HCT116 (cell line): ENCODE results near the gene AADAT. TPM values are rescaled to one million over a fixed set of nuclear protein-coding genes. Genes with fewer than 3 reads are reported as not detected.

Experiments used
- ATAC-seq: fragments of 200-7000 bp; cut with Tn5 transposase; 2 replicates; pipeline ENCODE4 v1.9.1; 2020; ENCODE audit warnings: mild to moderate bottlenecking, moderate library complexity
- BruUV-seq: library from RNA; stranded (reverse); fragments of 400-500 nt; replicated peaks from 2 replicates; lab custom pipeline; 2021; lab: Mats Ljungman, UMichigan
- CTCF ChIA-PET: fragments of 300-600 bp; sonication (Branson Sonifier 250); formaldehyde crosslinking; loops from one replicate; lab custom pipeline; 2021; ENCODE audit warnings: antibody characterized with exemption; lab: Charles Lee
- POLR2A ChIA-PET: fragments of 300-600, 350-600 bp; sonication (Branson Sonifier 250); formaldehyde crosslinking; loops from one replicate; lab custom pipeline; 2021; ENCODE audit warnings: antibody characterized with exemption; lab: Charles Lee
- RAD21 ChIA-PET, 2 experiments: fragments of 300-600 bp; sonication (Branson Sonifier 250); formaldehyde crosslinking; loops; one replicate each; lab custom pipeline; 2023; ENCODE audit warnings: low total read pairs in 2 of 2; ENCODE audit not compliant: uncharacterized antibody in 2 of 2, unreplicated experiment in 2 of 2, low non-redundant PET in 1 of 2; lab: Charles Lee
- DNase-seq: peaks from one replicate; pipeline ENCODE4 v3.0.0-alpha.2; 2010; ENCODE audit warnings: low read depth, low spot score
- H2AFZ ChIP-seq: fragments of 200-600 bp; shearing (Covaris generic), sonication (generic); 2 replicates; pipeline ENCODE4 v1.6.1; 2017; ENCODE audit warnings: low read depth, mixed run types, mixed read lengths, antibody characterized with exemption, low read length; ENCODE audit not compliant: poor library complexity, severe bottlenecking
- H3K27ac ChIP-seq: 2 replicates; pipeline ENCODE4 v1.5.1; 2012; ENCODE audit warnings: low read depth, low read length
- H3K27me3 ChIP-seq: fragments of 200-600 bp; sonication (generic); 2 replicates; pipeline ENCODE4 v1.6.1; 2016; ENCODE audit warnings: mixed run types, low read length, mixed read lengths; ENCODE audit not compliant: insufficient read depth
- H3K36me3 ChIP-seq, 2 experiments: fragments of 200-500 bp in 1 of 2; fragments of 200-600 bp in 1 of 2; sonication (Bioruptor generic) in 1 of 2; sonication (generic) in 1 of 2; 2 replicates each; pipeline versions ENCODE4 v1.5.1 to v1.6.1; 2014 to 2016; ENCODE audit warnings: low read length in 2 of 2, inconsistent platforms in 1 of 2, mixed read lengths in 1 of 2, mixed run types in 1 of 2; ENCODE audit not compliant: insufficient read depth in 2 of 2, control insufficient read depth in 1 of 2
- H3K4me1 ChIP-seq, 2 experiments: fragments of 200-600 bp in 1 of 2; sonication (generic) in 1 of 2; 2 replicates each; pipeline versions ENCODE4 v1.5.1 to v1.6.1; 2012 to 2017; ENCODE audit warnings: low read length in 2 of 2, inconsistent platforms in 1 of 2, mild to moderate bottlenecking in 1 of 2, mixed read lengths in 1 of 2, mixed run types in 1 of 2, moderate library complexity in 1 of 2; ENCODE audit not compliant: insufficient read depth in 2 of 2, control insufficient read depth in 1 of 2
- H3K4me2 ChIP-seq: fragments of 200-600 bp; sonication (generic); 2 replicates; pipeline ENCODE4 v1.6.1; 2017; ENCODE audit warnings: mixed run types, low read length, mixed read lengths
- H3K4me3 ChIP-seq, 2 experiments: fragments of 200-600 bp in 1 of 2; sonication (generic) in 1 of 2; replicated peaks in 1 of 2; 2 replicates each; pipeline ENCODE4 v1.5.1; 2011 to 2016; ENCODE audit warnings: low read length in 2 of 2, control low read depth in 1 of 2, low read depth in 1 of 2, mild to moderate bottlenecking in 1 of 2, mixed read lengths in 1 of 2, mixed run types in 1 of 2
- H3K79me2 ChIP-seq: fragments of 200-600 bp; sonication (generic); 2 replicates; pipeline ENCODE4 v1.6.1; 2017; ENCODE audit warnings: mild to moderate bottlenecking, mixed run types, low read length, moderate library complexity, mixed read lengths; ENCODE audit not compliant: insufficient read depth
- H3K9ac ChIP-seq: fragments of 200-600 bp; sonication (generic); 2 replicates; pipeline ENCODE4 v1.6.1; 2016; ENCODE audit warnings: low read length, mixed read lengths
- H3K9me2 ChIP-seq: fragments of 200-600 bp; sonication (generic), shearing (Covaris generic); 2 replicates; pipeline ENCODE4 v1.6.1; 2017; ENCODE audit warnings: mixed run types, mild to moderate bottlenecking, moderate library complexity; ENCODE audit not compliant: insufficient read depth
- H3K9me3 ChIP-seq, 2 experiments: fragments of 200-500 bp in 1 of 2; fragments of 200-600 bp in 1 of 2; sonication (Bioruptor generic) in 1 of 2; sonication (generic) in 1 of 2; 2 replicates each; pipeline ENCODE4 v1.6.1; 2014 to 2017; ENCODE audit warnings: low read length in 2 of 2, mixed read lengths in 2 of 2, inconsistent platforms in 1 of 2, low read depth in 1 of 2, mild to moderate bottlenecking in 1 of 2, mixed run types in 1 of 2, moderate library complexity in 1 of 2; ENCODE audit not compliant: control insufficient read depth in 1 of 2, insufficient read depth in 1 of 2
- H4K20me1 ChIP-seq: fragments of 200-600 bp; sonication (generic), shearing (Covaris generic); 2 replicates; pipeline ENCODE4 v1.6.1; 2017; ENCODE audit warnings: mixed run types, mild to moderate bottlenecking, moderate library complexity; ENCODE audit not compliant: insufficient read depth
- CBX3 ChIP-seq: IDR thresholded peaks from 2 replicates; pipeline ENCODE4 v1.6.1; 2012; ENCODE audit warnings: low read depth
- CEBPB ChIP-seq: IDR thresholded peaks from 2 replicates; pipeline ENCODE4 v1.6.1; 2012; ENCODE audit warnings: low read depth
- EGR1 ChIP-seq: IDR thresholded peaks from 2 replicates; pipeline ENCODE4 v1.6.1; 2012; ENCODE audit warnings: low read depth
- ELF1 ChIP-seq: IDR thresholded peaks from 2 replicates; pipeline ENCODE4 v1.6.1; 2012; ENCODE audit warnings: low read depth, borderline replicate concordance
- EZH2 ChIP-seq: fragments of 200-600 bp; sonication (generic); IDR thresholded peaks from 2 replicates; pipeline ENCODE4 v1.6.1; 2017; ENCODE audit warnings: antibody characterized with exemption, mixed run types
- EZH2phosphoT487 ChIP-seq: fragments of 200-600 bp; IDR thresholded peaks from 2 replicates; pipeline ENCODE4 v1.6.1; 2018; ENCODE audit warnings: antibody characterized with exemption, borderline replicate concordance
- FOSL1 ChIP-seq: IDR thresholded peaks from 2 replicates; pipeline ENCODE4 v1.6.1; 2012; ENCODE audit warnings: low read depth
- JUND ChIP-seq: IDR thresholded peaks from 2 replicates; pipeline ENCODE4 v1.6.1; 2012
- POLR2A ChIP-seq: IDR thresholded peaks from 2 replicates; pipeline ENCODE4 v1.7.0; 2011; ENCODE audit warnings: borderline replicate concordance; ENCODE audit not compliant: insufficient read depth, insufficient read length; ENCODE audit errors: extremely low read depth
- POLR2AphosphoS5 ChIP-seq: IDR thresholded peaks from 2 replicates; pipeline ENCODE4 v1.6.1; 2011; ENCODE audit warnings: mild to moderate bottlenecking, low read depth, low read length, moderate library complexity
- SIN3A ChIP-seq: IDR thresholded peaks from 2 replicates; pipeline ENCODE4 v1.6.1; 2012; ENCODE audit warnings: low read depth
- SRF ChIP-seq: IDR thresholded peaks from 2 replicates; pipeline ENCODE4 v1.6.1; 2012; ENCODE audit warnings: low read depth
- YY1 ChIP-seq: IDR thresholded peaks from 2 replicates; pipeline ENCODE4 v1.6.1; 2011; ENCODE audit warnings: low read length, low read depth, moderate library complexity, mild to moderate bottlenecking; ENCODE audit not compliant: insufficient replicate concordance; ENCODE audit errors: extremely low read depth
- ZFX ChIP-seq: fragments of 450-650 bp; IDR thresholded peaks from 2 replicates; pipeline ENCODE4 v1.6.1; 2017
- ZNF274 ChIP-seq: fragments of 200-500 bp; sonication (Bioruptor generic); IDR thresholded peaks from 2 replicates; pipeline ENCODE4 v1.6.1; 2014; ENCODE audit warnings: mild to moderate bottlenecking, low read depth, low read length, inconsistent platforms
- intact Hi-C: fragments of 100-400 bp; cut with micrococcal nuclease; formaldehyde crosslinking; loops from 2 replicates; pipeline ENCODE4 v1.10.0; 2022
- total RNA-seq: library from RNA; stranded (reverse); gene quantifications from one replicate; pipeline ENCODE4 v1.2.1, GENCODE V29; 2021; ENCODE audit not compliant: unreplicated experiment
- TF ChIP-seq, protein P1 (sequence below): IDR thresholded peaks from 2 replicates; pipeline ENCODE4 v1.6.1; 2011; ENCODE audit warnings: mild to moderate bottlenecking, low read length, moderate library complexity; ENCODE audit not compliant: insufficient replicate concordance; ENCODE audit errors: extremely low read depth
- TF ChIP-seq, protein P2 (sequence below): IDR thresholded peaks from 2 replicates; pipeline ENCODE4 v1.6.1; 2012
- TF ChIP-seq, protein P3 (sequence below), 3 experiments: fragments of 200-600 bp in 1 of 3; sonication (generic) in 1 of 3; IDR thresholded peaks in 2 of 3; conservative IDR thresholded peaks in 1 of 3; 2 replicates each; pipeline ENCODE4 v1.5.1; 2012 to 2017; ENCODE audit warnings: low read depth in 2 of 3, low read length in 2 of 3, antibody characterized with exemption in 1 of 3, borderline replicate concordance in 1 of 3, control low read depth in 1 of 3, mild to moderate bottlenecking in 1 of 3, mixed read lengths in 1 of 3, mixed run types in 1 of 3, moderate library complexity in 1 of 3; ENCODE audit not compliant: insufficient read depth in 1 of 3
- TF ChIP-seq, protein P4 (sequence below): IDR thresholded peaks from 2 replicates; pipeline ENCODE4 v1.6.1; 2012
- TF ChIP-seq, protein P5 (sequence below): IDR thresholded peaks from 2 replicates; pipeline ENCODE4 v1.6.1; 2012; ENCODE audit warnings: low read depth

Gene AADAT
- total RNA-seq, 1 experiment from 2014 or later = 15.4 TPM

DNA sequence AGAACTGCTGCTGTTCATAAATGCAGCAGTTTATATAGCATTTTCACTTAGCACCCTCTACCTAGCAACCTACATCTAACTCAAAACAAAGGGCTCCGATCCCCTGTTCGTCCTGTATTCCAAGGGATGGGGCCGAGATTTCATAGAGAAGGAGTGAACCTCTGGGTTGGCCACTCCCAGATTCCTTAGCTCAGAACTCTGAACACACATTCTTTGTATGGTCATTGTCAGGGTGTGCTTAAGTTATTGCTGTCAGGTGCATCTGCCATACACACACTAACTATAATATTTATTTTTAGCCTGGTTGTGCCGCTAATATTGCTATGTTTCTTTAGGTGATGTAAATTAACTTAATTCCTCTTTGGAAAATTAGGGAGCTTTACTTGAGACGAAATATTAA lies 47.7 kb upstream of the AADAT start:
- ATAC-seq = no peak
- ChIA-PET RAD21 (interaction anchor here in 1 of 2 experiments (0.8 kb wide), 1 partner anchor 122 kb away, joined by 3 read pairs; no protein-coding TSS in a partner anchor), CTCF (no interaction called here), POLR2A (no interaction called here)
- Histone ChIP-seq H4K20me1 (no peaks in the 10 kb centered on the region), H3K9me3 (peaks cover 0 to 5% of the 10 kb centered on the region in 2 experiments; a peak in 2 of 4 replicates), H3K79me2 (no peaks in the 10 kb centered on the region), H3K27me3 (no peaks in the 10 kb centered on the region), H2AFZ (no peak overlapping the region), H3K9me2 (no peaks in the 10 kb centered on the region), H3K4me2 (no peak overlapping the region), H3K27ac (no peak overlapping the region), H3K4me1 (no peaks in the 10 kb centered on the region), H3K36me3 (no peaks in the 10 kb centered on the region), H3K9ac (no peak overlapping the region), H3K4me3 (no peak overlapping the region)
- BruUV-seq = no TSS peak
- TF ChIP-seq, protein P1, sequence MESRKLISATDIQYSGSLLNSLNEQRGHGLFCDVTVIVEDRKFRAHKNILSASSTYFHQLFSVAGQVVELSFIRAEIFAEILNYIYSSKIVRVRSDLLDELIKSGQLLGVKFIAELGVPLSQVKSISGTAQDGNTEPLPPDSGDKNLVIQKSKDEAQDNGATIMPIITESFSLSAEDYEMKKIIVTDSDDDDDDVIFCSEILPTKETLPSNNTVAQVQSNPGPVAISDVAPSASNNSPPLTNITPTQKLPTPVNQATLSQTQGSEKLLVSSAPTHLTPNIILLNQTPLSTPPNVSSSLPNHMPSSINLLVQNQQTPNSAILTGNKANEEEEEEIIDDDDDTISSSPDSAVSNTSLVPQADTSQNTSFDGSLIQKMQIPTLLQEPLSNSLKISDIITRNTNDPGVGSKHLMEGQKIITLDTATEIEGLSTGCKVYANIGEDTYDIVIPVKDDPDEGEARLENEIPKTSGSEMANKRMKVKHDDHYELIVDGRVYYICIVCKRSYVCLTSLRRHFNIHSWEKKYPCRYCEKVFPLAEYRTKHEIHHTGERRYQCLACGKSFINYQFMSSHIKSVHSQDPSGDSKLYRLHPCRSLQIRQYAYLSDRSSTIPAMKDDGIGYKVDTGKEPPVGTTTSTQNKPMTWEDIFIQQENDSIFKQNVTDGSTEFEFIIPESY = no peak
- TF ChIP-seq EZH2phosphoT487 (no peak), EZH2 (no peak), JUND (no peak), YY1 (no peak), SRF (no peak), ELF1 (no peak), POLR2A (no peak), ZFX (no peak), CBX3 (no peak), CEBPB (no peak), EGR1 (no peak), FOSL1 (no peak), POLR2AphosphoS5 (no peak), ZNF274 (no peak), SIN3A (no peak)
- TF ChIP-seq, protein P2, sequence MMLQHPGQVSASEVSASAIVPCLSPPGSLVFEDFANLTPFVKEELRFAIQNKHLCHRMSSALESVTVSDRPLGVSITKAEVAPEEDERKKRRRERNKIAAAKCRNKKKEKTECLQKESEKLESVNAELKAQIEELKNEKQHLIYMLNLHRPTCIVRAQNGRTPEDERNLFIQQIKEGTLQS = no peak
- TF ChIP-seq, protein P3, sequence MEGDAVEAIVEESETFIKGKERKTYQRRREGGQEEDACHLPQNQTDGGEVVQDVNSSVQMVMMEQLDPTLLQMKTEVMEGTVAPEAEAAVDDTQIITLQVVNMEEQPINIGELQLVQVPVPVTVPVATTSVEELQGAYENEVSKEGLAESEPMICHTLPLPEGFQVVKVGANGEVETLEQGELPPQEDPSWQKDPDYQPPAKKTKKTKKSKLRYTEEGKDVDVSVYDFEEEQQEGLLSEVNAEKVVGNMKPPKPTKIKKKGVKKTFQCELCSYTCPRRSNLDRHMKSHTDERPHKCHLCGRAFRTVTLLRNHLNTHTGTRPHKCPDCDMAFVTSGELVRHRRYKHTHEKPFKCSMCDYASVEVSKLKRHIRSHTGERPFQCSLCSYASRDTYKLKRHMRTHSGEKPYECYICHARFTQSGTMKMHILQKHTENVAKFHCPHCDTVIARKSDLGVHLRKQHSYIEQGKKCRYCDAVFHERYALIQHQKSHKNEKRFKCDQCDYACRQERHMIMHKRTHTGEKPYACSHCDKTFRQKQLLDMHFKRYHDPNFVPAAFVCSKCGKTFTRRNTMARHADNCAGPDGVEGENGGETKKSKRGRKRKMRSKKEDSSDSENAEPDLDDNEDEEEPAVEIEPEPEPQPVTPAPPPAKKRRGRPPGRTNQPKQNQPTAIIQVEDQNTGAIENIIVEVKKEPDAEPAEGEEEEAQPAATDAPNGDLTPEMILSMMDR (IDR thresholded peaks at IDR 0.05 in 2 of 3, conservative IDR thresholded peaks at IDR 0.05 in 1 of 3; ENCODE audit: borderline replicate concordance in 1 of 3, insufficient read depth in 1 of 3, low read depth in 2 of 3, low read length in 2 of 3) = no peak
- TF ChIP-seq, protein P4, sequence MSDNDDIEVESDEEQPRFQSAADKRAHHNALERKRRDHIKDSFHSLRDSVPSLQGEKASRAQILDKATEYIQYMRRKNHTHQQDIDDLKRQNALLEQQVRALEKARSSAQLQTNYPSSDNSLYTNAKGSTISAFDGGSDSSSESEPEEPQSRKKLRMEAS = no peak
- TF ChIP-seq, protein P5, sequence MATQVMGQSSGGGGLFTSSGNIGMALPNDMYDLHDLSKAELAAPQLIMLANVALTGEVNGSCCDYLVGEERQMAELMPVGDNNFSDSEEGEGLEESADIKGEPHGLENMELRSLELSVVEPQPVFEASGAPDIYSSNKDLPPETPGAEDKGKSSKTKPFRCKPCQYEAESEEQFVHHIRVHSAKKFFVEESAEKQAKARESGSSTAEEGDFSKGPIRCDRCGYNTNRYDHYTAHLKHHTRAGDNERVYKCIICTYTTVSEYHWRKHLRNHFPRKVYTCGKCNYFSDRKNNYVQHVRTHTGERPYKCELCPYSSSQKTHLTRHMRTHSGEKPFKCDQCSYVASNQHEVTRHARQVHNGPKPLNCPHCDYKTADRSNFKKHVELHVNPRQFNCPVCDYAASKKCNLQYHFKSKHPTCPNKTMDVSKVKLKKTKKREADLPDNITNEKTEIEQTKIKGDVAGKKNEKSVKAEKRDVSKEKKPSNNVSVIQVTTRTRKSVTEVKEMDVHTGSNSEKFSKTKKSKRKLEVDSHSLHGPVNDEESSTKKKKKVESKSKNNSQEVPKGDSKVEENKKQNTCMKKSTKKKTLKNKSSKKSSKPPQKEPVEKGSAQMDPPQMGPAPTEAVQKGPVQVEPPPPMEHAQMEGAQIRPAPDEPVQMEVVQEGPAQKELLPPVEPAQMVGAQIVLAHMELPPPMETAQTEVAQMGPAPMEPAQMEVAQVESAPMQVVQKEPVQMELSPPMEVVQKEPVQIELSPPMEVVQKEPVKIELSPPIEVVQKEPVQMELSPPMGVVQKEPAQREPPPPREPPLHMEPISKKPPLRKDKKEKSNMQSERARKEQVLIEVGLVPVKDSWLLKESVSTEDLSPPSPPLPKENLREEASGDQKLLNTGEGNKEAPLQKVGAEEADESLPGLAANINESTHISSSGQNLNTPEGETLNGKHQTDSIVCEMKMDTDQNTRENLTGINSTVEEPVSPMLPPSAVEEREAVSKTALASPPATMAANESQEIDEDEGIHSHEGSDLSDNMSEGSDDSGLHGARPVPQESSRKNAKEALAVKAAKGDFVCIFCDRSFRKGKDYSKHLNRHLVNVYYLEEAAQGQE = no peak
- DNase-seq = no peak
- intact Hi-C loops = no loop called here
